Measurements from ENCODE around the gene NEURL1B.

DNA sequence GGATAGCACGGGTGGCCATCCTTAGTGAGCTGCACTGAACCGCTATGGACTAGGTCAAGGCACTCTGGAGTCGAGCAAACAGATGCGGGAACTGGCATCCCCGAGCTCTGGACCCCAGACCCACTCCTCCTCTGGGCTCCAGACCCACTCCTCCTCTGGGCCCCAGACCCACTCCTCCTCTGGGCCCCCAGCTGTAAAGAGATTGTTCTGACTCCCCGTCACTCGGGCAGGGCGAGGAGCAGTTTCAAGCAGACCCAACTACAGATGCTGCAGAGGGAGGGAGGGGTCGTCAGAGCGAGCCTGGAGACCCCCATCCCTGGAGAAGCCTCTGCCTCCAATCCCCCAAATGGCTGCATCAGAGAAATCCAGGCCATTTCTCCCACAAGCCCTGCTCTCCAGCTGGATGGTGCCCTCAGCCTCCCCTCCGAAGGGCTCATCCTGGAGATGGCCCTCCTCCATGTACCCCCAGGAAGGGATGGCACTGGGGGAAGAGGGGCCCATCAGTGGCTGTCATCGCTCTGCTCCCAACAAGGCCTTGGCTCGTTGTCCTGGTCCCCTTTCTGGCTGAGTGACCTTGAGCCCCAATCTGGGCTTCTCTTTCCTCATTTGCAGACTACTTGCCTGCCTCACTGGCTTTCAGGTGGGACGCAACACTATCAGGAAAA, 91.3 kb downstream of the NEURL1B start:
- TF ChIP-seq CTCF (IDR thresholded peaks at IDR 0.05; ENCODE audit: poor library complexity, severe bottlenecking) = no peak
- no peak for TF ChIP-seq EP300 (conservative IDR thresholded peaks at IDR 0.05; ENCODE audit: poor library complexity, severe bottlenecking)
- TF ChIP-seq POLR2AphosphoS5 (IDR thresholded peaks at IDR 0.05) = no peak
- TF ChIP-seq EZH2 (IDR thresholded peaks at IDR 0.05; ENCODE audit: borderline replicate concordance, insufficient read depth, low read length, poor library complexity, severe bottlenecking) = no peak
- TF ChIP-seq TAF1 (IDR thresholded peaks at IDR 0.05; ENCODE audit: low read depth) = no peak
- no peak for TF ChIP-seq SMC3 (conservative IDR thresholded peaks at IDR 0.05; ENCODE audit: poor library complexity)
